GM23338 (cell line): Measurements from ENCODE around the gene SLAIN1. TPM values are rescaled to one million over a fixed set of nuclear protein-coding genes. Genes with fewer than 3 reads are reported as not detected.

ENCODE experiments used
- ATAC-seq: fragments of 200-7000 bp; cut with Tn5 transposase; 3 replicates; pipeline ENCODE4 v1.9.1; 2020
- DNase-seq: peaks from one replicate; pipeline ENCODE4 v3.0.0-alpha.2; 2015; ENCODE audit warnings: low spot score
- H2AFZ ChIP-seq: fragments of 200-600 bp; sonication (generic); 2 replicates; pipeline ENCODE4 v1.8.0; 2016; ENCODE audit warnings: antibody characterized with exemption, mild to moderate bottlenecking, moderate library complexity
- H3F3A ChIP-seq: fragments of 200-600 bp; sonication (generic); replicated peaks from 2 replicates; pipeline ENCODE4 v1.8.0; 2017; ENCODE audit warnings: antibody characterized with exemption, mixed run types, low read depth
- H3K27ac ChIP-seq: fragments of 200-600 bp; sonication (generic); 2 replicates; pipeline ENCODE4 v1.6.1; 2016; ENCODE audit warnings: low read depth
- H3K27me3 ChIP-seq: fragments of 200-600 bp; sonication (generic); 2 replicates; pipeline ENCODE4 v1.8.0; 2016; ENCODE audit warnings: mild to moderate bottlenecking, mixed run types, moderate library complexity; ENCODE audit not compliant: insufficient read depth
- H3K36me3 ChIP-seq: fragments of 200-600 bp; sonication (generic); 2 replicates; pipeline ENCODE4 v1.8.0; 2016; ENCODE audit warnings: mild to moderate bottlenecking; ENCODE audit not compliant: insufficient read depth
- H3K4me1 ChIP-seq: fragments of 200-600 bp; sonication (generic); 2 replicates; pipeline ENCODE4 v1.8.0; 2016; ENCODE audit warnings: mild to moderate bottlenecking, moderate library complexity; ENCODE audit not compliant: insufficient read depth
- H3K4me2 ChIP-seq: fragments of 200-600 bp; sonication (generic); 2 replicates; pipeline ENCODE4 v1.7.1; 2017; ENCODE audit warnings: mixed run types
- H3K4me3 ChIP-seq: fragments of 200-600 bp; sonication (generic); 2 replicates; pipeline ENCODE4 v1.6.1; 2016; ENCODE audit warnings: mixed run types
- H3K79me2 ChIP-seq: fragments of 200-600 bp; sonication (generic); replicated peaks from 2 replicates; pipeline ENCODE4 v1.8.0; 2017; ENCODE audit warnings: mild to moderate bottlenecking; ENCODE audit not compliant: insufficient read depth
- H3K9me2 ChIP-seq: fragments of 200-600 bp; sonication (generic); 2 replicates; pipeline ENCODE4 v1.8.0; 2017; ENCODE audit not compliant: insufficient read depth
- H4K20me1 ChIP-seq: fragments of 200-600 bp; sonication (generic); replicated peaks from 2 replicates; pipeline ENCODE4 v1.8.0; 2017; ENCODE audit warnings: mild to moderate bottlenecking; ENCODE audit not compliant: insufficient read depth
- H3K27ac Mint-ChIP-seq: 2 replicates; pipeline ENCODE4 v1.8.0; 2020; ENCODE audit warnings: inconsistent platforms, mild to moderate bottlenecking, moderate library complexity, mixed read lengths
- H3K27me3 Mint-ChIP-seq: 3 replicates; pipeline ENCODE4 v1.8.0; 2022; ENCODE audit warnings: low read depth, mild to moderate bottlenecking, moderate library complexity, mixed read lengths, inconsistent platforms; ENCODE audit not compliant: insufficient read depth, poor library complexity
- H3K36me3 Mint-ChIP-seq: 3 replicates; pipeline ENCODE4 v1.8.0; 2021; ENCODE audit warnings: low read depth, mild to moderate bottlenecking, inconsistent platforms, moderate library complexity, mixed read lengths
- H3K4me1 Mint-ChIP-seq: 3 replicates; pipeline ENCODE4 v1.8.0; 2020; ENCODE audit warnings: mild to moderate bottlenecking, inconsistent platforms, mixed read lengths
- H3K4me3 Mint-ChIP-seq: 3 replicates; pipeline ENCODE4 v1.8.0; 2021; ENCODE audit warnings: moderate library complexity, mild to moderate bottlenecking, inconsistent platforms, mixed read lengths
- H3K9me3 Mint-ChIP-seq: 3 replicates; pipeline ENCODE4 v1.8.0; 2020; ENCODE audit warnings: moderate library complexity, mild to moderate bottlenecking, inconsistent platforms, mixed read lengths
- CREB1 ChIP-seq: fragments of 250-450 bp; sonication (Bioruptor Pico); IDR thresholded peaks from 2 replicates; pipeline ENCODE4 v1.5.0; 2020; ENCODE audit warnings: low read depth, mild to moderate bottlenecking, moderate library complexity
- CTCF ChIP-seq, 2 experiments: fragments of 200-600 bp in 1 of 2; sonication (generic) in 1 of 2; conservative IDR thresholded peaks; 2 replicates each; pipeline versions ENCODE4 v1.5.1 to v1.6.1; 2016 to 2017; ENCODE audit warnings: antibody characterized with exemption in 2 of 2, low read depth in 2 of 2, mild to moderate bottlenecking in 2 of 2, moderate library complexity in 1 of 2
- EZH2 ChIP-seq: fragments of 200-600 bp; sonication (generic); IDR thresholded peaks from one replicate; pipeline ENCODE4 v1.8.0; 2017; ENCODE audit warnings: antibody characterized with exemption, mild to moderate bottlenecking, low read depth; ENCODE audit not compliant: unreplicated experiment
- EZH2phosphoT487 ChIP-seq: fragments of 200-600 bp; sonication (generic); IDR thresholded peaks from one replicate; pipeline ENCODE4 v1.8.1; 2018; ENCODE audit warnings: antibody characterized with exemption; ENCODE audit not compliant: unreplicated experiment
- JUNB ChIP-seq: IDR thresholded peaks from one replicate; pipeline ENCODE4 v1.6.1; 2016; ENCODE audit warnings: antibody characterized with exemption; ENCODE audit not compliant: unreplicated experiment
- NANOG ChIP-seq: IDR thresholded peaks from 2 replicates; pipeline ENCODE4 v1.6.1; 2016; ENCODE audit warnings: antibody characterized with exemption, borderline replicate concordance
- POLR2AphosphoS5 ChIP-seq: IDR thresholded peaks from 2 replicates; pipeline ENCODE4 v1.6.1; 2016; ENCODE audit warnings: antibody characterized with exemption, low read depth
- REST ChIP-seq: IDR thresholded peaks from one replicate; pipeline ENCODE4 v1.6.1; 2018; ENCODE audit warnings: antibody characterized with exemption; ENCODE audit not compliant: unreplicated experiment
- STAT1 ChIP-seq: IDR thresholded peaks from one replicate; pipeline ENCODE4 v1.6.1; 2016; ENCODE audit warnings: antibody characterized with exemption; ENCODE audit not compliant: unreplicated experiment
- ZNF114 ChIP-seq: fragments of 250-450 bp; sonication (Bioruptor Pico); IDR thresholded peaks from 2 replicates; pipeline ENCODE4 v1.5.0; 2020; ENCODE audit warnings: mild to moderate bottlenecking, moderate library complexity
- ZNF331 ChIP-seq: fragments of 250-450 bp; sonication (Bioruptor Pico); IDR thresholded peaks from 2 replicates; pipeline ENCODE4 v1.5.0; 2020; ENCODE audit warnings: low read depth, mild to moderate bottlenecking, moderate library complexity
- ZNF462 ChIP-seq: fragments of 250-450 bp; sonication (Bioruptor Pico); IDR thresholded peaks from 2 replicates; pipeline ENCODE4 v1.5.0; 2020; ENCODE audit warnings: mild to moderate bottlenecking, moderate library complexity
- polyA plus RNA-seq: library from polyadenylated mRNA; unstranded; fragments of >200 nt; fragmentation: Nextera tagmentation; extraction: Ambion mirVana; gene quantifications from 2 replicates; pipeline ENCODE4 v1.2.1, GENCODE V29; 2016
- total RNA-seq: library from RNA; depleted of rRNA; stranded (reverse); fragments of >200 nt; shearing (Covaris generic); gene quantifications from 2 replicates; pipeline ENCODE4 v1.2.3, GENCODE V29; 2014
- TF ChIP-seq, protein P1 (sequence below): IDR thresholded peaks from 2 replicates; pipeline ENCODE4 v1.6.1; 2016; ENCODE audit warnings: antibody characterized with exemption

Gene SLAIN1
- total and polyA plus RNA-seq, 2 experiments from 2014 or later: 16.3 to 44.2 TPM

DNA sequence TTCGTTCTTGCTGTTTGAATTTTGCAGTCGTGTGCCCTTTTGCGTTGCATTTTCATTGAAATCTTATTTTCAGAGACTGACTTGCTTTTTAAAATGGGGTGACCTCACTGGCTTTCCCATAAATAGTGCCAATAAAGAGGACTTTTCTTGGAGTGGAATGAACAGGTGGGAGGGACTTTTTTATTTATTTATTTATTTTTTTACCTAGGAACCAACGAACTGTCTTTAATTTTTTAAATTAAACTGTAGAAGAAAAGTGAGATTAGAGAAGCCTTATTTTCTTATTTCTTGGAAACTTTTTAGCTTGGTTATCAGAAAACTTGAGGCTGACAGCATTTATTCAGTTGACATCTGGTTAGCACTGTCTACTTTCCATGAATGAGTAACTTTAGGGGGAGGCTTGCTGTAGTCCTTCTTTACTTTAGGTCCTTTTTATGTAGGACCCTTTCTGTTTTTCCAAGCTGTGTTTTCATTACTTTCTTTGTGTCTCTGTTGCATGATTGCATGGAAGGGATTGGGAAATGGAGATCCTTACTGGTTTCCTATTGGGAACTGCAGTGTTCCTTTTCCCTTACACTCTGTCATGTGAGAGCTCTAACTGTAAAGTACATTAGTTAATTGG is 1.7 kb downstream of the SLAIN1 start:
- peaks cover 42% of the 10 kb centered on the region for H3K4me1 ChIP-seq
- peak overlapping the region; percentile 91 for H3K4me2 ChIP-seq
- no peak overlapping the region for H2AFZ ChIP-seq
- ATAC-seq (no peak), DNase-seq (no peak)
- Mint-ChIP-seq H3K36me3 (peaks cover 7% of the 10 kb centered on the region; the same call in 2 of the 3 replicates), H3K4me1 (peaks cover 28% of the 10 kb centered on the region), H3K27me3 (peaks cover 13% of the 10 kb centered on the region), H3K9me3 (no peaks in the 10 kb centered on the region; the same call in 2 of the 3 replicates), H3K27ac (no peak overlapping the region), H3K4me3 (peak overlapping the region; percentile 94)
- peaks cover 53% of the 10 kb centered on the region for H3K79me2 ChIP-seq
- no peaks in the 10 kb centered on the region for H3K9me2 ChIP-seq
- peak overlapping the region; percentile 85 for H3K4me3 ChIP-seq
- H3K36me3 ChIP-seq: no peaks in the 10 kb centered on the region
- no peaks in the 10 kb centered on the region; the same call in 1 of the 2 replicates for H3K27me3 ChIP-seq
- TF ChIP-seq NANOG (no peak), POLR2AphosphoS5 (no peak), ZNF462 (CRISPR knock-in tag) (no peak), REST (no peak), STAT1 (no peak), CREB1 (CRISPR knock-in tag) (no peak), EZH2phosphoT487 (no peak), JUNB (no peak), ZNF331 (no peak), ZNF114 (CRISPR knock-in tag) (no peak), EZH2 (no peak), CTCF (conservative IDR thresholded peaks at IDR 0.05; ENCODE audit: low read depth in 2 of 2) (no peak)
- TF ChIP-seq, protein P1, sequence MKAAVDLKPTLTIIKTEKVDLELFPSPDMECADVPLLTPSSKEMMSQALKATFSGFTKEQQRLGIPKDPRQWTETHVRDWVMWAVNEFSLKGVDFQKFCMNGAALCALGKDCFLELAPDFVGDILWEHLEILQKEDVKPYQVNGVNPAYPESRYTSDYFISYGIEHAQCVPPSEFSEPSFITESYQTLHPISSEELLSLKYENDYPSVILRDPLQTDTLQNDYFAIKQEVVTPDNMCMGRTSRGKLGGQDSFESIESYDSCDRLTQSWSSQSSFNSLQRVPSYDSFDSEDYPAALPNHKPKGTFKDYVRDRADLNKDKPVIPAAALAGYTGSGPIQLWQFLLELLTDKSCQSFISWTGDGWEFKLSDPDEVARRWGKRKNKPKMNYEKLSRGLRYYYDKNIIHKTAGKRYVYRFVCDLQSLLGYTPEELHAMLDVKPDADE: no peak
- no peak overlapping the region for H3K27ac ChIP-seq
- peaks cover 5% of the 10 kb centered on the region for H3F3A ChIP-seq
- H4K20me1 ChIP-seq: peaks cover 33% of the 10 kb centered on the region
